Measurements from ENCODE around the gene SMC1A. TPM values are rescaled to one million over a fixed set of nuclear protein-coding genes. Genes with fewer than 3 reads are reported as not detected.

The SMC1A gene
- polyA plus RNA-seq, 1 experiment, result 25.3 TPM

DNA sequence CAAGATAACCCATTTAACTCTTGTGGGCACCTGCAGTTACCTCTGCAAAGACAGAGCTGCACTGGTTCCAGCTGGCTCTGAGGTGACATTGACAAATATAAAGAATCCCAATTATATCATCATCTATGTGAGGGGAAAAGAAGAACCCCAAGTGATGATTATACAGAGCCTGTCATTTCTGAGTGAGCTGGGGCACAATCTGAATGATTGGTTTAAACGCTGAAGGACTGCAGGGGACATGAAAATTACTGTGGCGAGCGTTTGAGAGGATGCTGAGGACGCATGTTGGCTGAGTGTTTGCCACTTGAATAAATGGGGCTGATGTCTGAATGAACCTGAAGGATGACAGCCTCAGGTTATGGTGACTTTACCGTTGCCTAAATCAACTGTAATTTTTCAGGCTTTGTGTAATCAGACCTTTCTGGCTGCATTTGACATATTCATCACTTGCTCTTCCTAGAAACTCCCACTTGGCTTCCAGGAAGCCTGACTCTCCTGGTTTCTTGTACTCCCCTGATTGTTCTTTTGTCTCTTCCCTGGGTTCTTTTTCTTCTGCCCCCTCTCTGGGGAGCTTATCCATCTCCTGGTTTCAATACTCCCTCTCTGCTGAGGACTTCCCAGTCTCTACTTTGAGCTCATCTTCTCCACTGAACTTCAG, 15.8 kb upstream of the SMC1A start:
- no peak for DNase-seq (ENCODE audit: low read depth, low spot score)
- Histone ChIP-seq H3K9me3 (ENCODE audit: control insufficient read depth, insufficient read depth, low read length) (no peaks in the 10 kb centered on the region), H3K4me3 (ENCODE audit: low read depth, low read length) (no peak overlapping the region), H3K27me3 (ENCODE audit: control insufficient read depth, insufficient read depth, low read length) (no peaks in the 10 kb centered on the region), H3K27ac (ENCODE audit: low read depth, low read length) (no peak overlapping the region)
- TF ChIP-seq, protein P1, sequence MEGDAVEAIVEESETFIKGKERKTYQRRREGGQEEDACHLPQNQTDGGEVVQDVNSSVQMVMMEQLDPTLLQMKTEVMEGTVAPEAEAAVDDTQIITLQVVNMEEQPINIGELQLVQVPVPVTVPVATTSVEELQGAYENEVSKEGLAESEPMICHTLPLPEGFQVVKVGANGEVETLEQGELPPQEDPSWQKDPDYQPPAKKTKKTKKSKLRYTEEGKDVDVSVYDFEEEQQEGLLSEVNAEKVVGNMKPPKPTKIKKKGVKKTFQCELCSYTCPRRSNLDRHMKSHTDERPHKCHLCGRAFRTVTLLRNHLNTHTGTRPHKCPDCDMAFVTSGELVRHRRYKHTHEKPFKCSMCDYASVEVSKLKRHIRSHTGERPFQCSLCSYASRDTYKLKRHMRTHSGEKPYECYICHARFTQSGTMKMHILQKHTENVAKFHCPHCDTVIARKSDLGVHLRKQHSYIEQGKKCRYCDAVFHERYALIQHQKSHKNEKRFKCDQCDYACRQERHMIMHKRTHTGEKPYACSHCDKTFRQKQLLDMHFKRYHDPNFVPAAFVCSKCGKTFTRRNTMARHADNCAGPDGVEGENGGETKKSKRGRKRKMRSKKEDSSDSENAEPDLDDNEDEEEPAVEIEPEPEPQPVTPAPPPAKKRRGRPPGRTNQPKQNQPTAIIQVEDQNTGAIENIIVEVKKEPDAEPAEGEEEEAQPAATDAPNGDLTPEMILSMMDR (IDR thresholded peaks at IDR 0.05; ENCODE audit: low read depth, low read length), result no peak
- ChIA-PET POLR2A (no interaction called here), CTCF (interaction anchor here (1.1 kb wide), 2 partner anchors 44 to 120 kb away, joined by 3 read pairs; no protein-coding TSS in a partner anchor)

DNA sequence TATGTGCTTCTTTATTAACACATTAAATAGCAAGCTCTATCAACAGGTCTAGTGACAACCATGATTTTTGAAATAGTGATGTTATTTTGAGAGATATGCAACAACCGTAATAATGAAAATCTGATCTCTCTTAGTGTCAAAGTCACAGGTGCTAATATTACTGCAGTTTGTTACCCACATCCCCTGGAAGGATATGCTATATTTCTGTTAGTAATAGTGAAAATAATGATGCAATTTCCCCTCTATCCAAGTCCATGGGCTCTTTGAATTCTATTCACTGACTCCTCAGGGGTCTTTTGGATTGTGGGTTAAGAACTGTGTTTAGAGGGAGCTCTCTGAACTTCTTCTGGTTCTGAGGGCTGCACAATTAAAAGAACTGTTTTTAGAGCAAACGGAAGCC, 14.8 kb upstream of the SMC1A start:
- DNase-seq (ENCODE audit: low read depth, low spot score), result no peak
- Histone ChIP-seq H3K27ac (ENCODE audit: low read depth, low read length) (no peak overlapping the region), H3K9me3 (ENCODE audit: control insufficient read depth, insufficient read depth, low read length) (no peaks in the 10 kb centered on the region), H3K27me3 (ENCODE audit: control insufficient read depth, insufficient read depth, low read length) (no peaks in the 10 kb centered on the region), H3K4me3 (ENCODE audit: low read depth, low read length) (no peak overlapping the region)
- ChIA-PET CTCF (interaction anchor here (0.5 to 2.7 kb wide), 7 partner anchors 8 to 153 kb away, joined by 3 to 11 read pairs (median 7); no protein-coding TSS in a partner anchor), POLR2A (interaction anchor here (0.9 kb wide), 1 partner anchor 9 kb away, joined by 3 read pairs; no protein-coding TSS in a partner anchor)
- TF ChIP-seq, protein P1 (IDR thresholded peaks at IDR 0.05; ENCODE audit: low read depth, low read length), result no peak

DNA sequence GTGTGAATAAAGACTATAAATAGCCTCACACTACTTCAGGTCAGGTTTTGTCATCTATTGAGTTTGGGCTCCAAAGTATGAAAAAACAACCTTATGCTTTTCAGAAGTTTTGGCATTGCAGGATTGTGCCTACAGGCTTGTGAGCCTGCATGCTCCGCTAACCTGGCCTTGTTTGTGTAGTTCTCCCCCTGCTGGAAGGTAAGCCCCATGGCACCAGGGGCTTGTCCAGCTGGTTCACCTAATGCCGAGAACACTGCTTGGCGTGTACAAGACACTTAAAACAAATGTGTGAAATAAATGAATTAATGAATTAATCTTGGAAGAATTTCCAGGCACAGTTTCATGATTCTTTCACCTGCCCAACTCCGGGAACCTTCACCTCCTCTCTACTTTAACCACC, 13.5 kb upstream of the SMC1A start:
- POLR2A ChIA-PET, result no interaction called here
- CTCF ChIA-PET, result interaction anchor here (0.7 to 2.7 kb wide), 9 partner anchors 9 to 152 kb away, joined by 3 to 11 read pairs (median 7); no protein-coding TSS in a partner anchor
- no peak for DNase-seq (ENCODE audit: low read depth, low spot score)
- no peak overlapping the region for H3K4me3 ChIP-seq (ENCODE audit: low read depth, low read length)
- H3K27ac ChIP-seq (ENCODE audit: low read depth, low read length), result no peak overlapping the region
- H3K27me3 ChIP-seq (ENCODE audit: control insufficient read depth, insufficient read depth, low read length), result no peaks in the 10 kb centered on the region
- TF ChIP-seq, protein P1 (IDR thresholded peaks at IDR 0.05; ENCODE audit: low read depth, low read length), result peak; percentile 85
- H3K9me3 ChIP-seq (ENCODE audit: control insufficient read depth, insufficient read depth, low read length), result no peaks in the 10 kb centered on the region

DNA sequence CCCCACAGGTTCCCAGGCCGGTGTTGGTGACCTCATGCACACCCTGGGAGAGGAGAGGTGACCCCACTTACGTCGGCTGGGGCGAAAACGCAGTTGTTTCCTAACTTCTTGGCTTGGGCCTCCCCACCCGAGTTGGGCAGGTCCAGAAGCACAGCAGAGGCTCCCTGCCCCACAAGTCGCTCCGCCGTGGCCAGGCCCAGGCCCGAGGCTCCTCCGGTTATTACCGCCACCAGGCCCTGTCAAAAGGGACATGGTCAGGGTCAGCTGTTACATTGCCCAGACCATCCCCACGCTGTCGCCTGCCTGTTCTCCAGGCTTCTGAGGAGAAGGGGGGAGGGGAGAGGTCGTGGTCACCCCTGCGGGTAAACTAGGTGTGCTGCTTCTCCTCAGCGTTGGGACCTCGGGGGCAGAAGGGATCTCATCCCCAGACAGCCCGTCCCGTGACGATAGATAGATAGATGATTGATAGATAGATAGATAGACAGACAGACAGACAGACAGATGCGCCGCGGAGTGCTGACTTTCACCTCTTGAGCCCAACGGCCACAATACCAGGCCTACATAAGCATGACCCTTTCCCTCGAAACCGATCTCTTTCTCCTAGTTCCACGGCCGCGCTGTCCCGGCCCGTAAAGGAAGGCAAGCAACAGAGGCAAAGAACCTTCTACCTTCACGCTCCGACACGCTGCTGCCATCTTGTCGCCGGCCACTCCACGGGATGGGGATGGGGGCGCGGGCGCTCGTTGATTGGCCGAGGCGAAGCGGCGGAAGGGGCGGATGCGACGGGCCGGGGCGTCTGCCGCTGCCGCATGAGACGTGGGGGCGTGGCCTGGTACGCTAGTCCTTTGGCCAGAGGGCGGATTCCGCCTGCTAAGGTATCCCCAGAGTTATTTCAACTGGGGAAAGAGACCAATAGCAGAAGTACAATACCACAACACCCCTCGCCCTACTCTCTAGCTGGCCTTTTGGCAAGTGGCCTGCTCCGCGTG, 11.5 kb upstream of the SMC1A start, which contains the start of gene HSD17B10:
HSD17B10 (minus strand) TSS at position 720 of the 989 bp plus-strand sequence; CDS start at position 695, 25 bp downstream.
- Histone ChIP-seq H3K9me3 (ENCODE audit: control insufficient read depth, insufficient read depth, low read length) (no peaks in the 10 kb centered on the region), H3K4me3 (ENCODE audit: low read depth, low read length) (peak within 1 kb of the TSS; percentile 83), H3K27me3 (ENCODE audit: control insufficient read depth, insufficient read depth, low read length) (no peaks in the 10 kb centered on the region), H3K27ac (ENCODE audit: low read depth, low read length) (peak within 1 kb of the TSS; percentile 11)
- ChIA-PET CTCF (no interaction called here), POLR2A (no interaction called here)
- TF ChIP-seq, protein P1 (IDR thresholded peaks at IDR 0.05; ENCODE audit: low read depth, low read length), result no peak
- DNase-seq (ENCODE audit: low read depth, low spot score), result no peak

Measured in AG04450 (cell line).